Osteoblast (primary cell): ENCODE data around the gene INO80. TPM values are rescaled to one million over a fixed set of nuclear protein-coding genes. Genes with fewer than 3 reads are reported as not detected.

Source experiments
- DNase-seq: peaks from one replicate; pipeline ENCODE4 v3.0.0; 2011; ENCODE audit warnings: low spot score, mixed read lengths; ENCODE audit not compliant: insufficient read length; ENCODE audit errors: missing footprints
- H2AFZ ChIP-seq: 2 replicates; pipeline ENCODE4 v1.6.0; 2011; ENCODE audit warnings: mild to moderate bottlenecking, low read length
- H3K27ac ChIP-seq: 2 replicates; pipeline ENCODE4 v1.5.1; 2011; ENCODE audit warnings: mild to moderate bottlenecking, low read depth, low read length, moderate library complexity
- H3K27me3 ChIP-seq: 2 replicates; pipeline ENCODE4 v1.6.0; 2012; ENCODE audit warnings: mild to moderate bottlenecking, control low read depth, inconsistent platforms, low read length, moderate library complexity; ENCODE audit not compliant: insufficient read depth
- H3K36me3 ChIP-seq: 2 replicates; pipeline ENCODE4 v1.5.1; 2011; ENCODE audit warnings: mild to moderate bottlenecking, low read length, control low read depth, moderate library complexity; ENCODE audit not compliant: insufficient read depth
- H3K4me1 ChIP-seq: 2 replicates; pipeline ENCODE4 v1.5.1; 2011; ENCODE audit warnings: mild to moderate bottlenecking, low read length, control low read depth, moderate library complexity; ENCODE audit not compliant: insufficient read depth
- H3K4me2 ChIP-seq: 2 replicates; pipeline ENCODE4 v1.6.0; 2011; ENCODE audit warnings: mild to moderate bottlenecking, low read length; ENCODE audit not compliant: insufficient read depth
- H3K4me3 ChIP-seq: fragments of 200-600 bp; sonication (generic); 3 replicates; pipeline ENCODE4 v1.5.1; 2012; ENCODE audit warnings: mild to moderate bottlenecking, low read length, inconsistent platforms; ENCODE audit not compliant: insufficient read depth
- H3K79me2 ChIP-seq: 2 replicates; pipeline ENCODE4 v1.6.0; 2012; ENCODE audit warnings: mild to moderate bottlenecking, low read length, control low read depth, inconsistent platforms; ENCODE audit not compliant: insufficient read depth
- H3K9me3 ChIP-seq: 2 replicates; pipeline ENCODE4 v1.5.1; 2011; ENCODE audit warnings: low read depth, low read length, control low read depth
- H4K20me1 ChIP-seq: 2 replicates; pipeline ENCODE4 v1.6.0; 2012; ENCODE audit warnings: mild to moderate bottlenecking, low read length, control low read depth; ENCODE audit not compliant: insufficient read depth
- total RNA-seq: library from RNA; depleted of rRNA; stranded (reverse); fragments of >200 nt; gene quantifications from 2 replicates; pipeline ENCODE4 v1.2.3, GENCODE V29; 2012
- TF ChIP-seq, protein P1 (sequence below): IDR thresholded peaks from 2 replicates; pipeline ENCODE4 v1.5.1; 2011; ENCODE audit warnings: mild to moderate bottlenecking, low read depth, low read length, moderate library complexity; ENCODE audit errors: extremely low read depth

INO80 gene
- total RNA-seq, 1 donor = 23.5 TPM

DNA sequence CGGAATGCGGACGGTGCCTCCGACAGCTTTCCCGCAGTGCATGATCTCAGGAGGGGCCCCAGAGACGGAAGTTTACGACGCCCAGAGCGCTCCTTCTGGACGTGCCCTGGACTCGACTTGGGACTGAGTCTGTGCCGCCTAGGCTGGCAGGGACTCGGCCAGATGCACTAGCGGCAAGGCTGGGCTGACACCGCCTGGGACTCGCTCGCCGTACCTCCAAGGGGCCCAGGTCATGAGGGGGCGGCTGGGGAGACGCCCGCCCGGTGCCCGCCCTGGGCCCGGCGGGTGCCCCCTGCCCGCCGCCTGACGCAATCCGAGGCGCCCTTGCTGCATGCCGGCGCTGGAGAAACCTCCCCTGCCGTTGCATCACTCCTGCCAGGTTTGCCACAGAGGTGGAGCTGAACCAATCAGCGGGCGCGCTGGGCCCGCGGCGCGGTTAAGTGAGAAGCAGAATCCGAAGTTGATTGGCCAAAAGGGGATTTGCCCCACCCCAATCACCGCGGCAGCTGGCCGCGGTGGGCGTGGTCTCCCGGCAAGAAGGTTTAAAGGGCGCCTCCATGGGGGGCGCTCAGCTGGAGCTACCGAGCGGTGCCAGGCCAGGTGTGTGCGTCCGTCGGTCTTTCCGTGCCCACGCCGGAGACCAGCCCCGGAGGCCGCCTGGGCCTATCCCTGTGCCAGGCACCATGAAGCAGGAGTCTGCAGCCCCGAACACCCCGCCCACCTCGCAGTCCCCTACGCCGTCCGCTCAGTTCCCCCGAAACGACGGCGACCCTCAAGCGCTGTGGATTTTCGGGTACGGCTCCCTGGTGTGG, 163.0 kb downstream of the INO80 start, which contains the start of gene CHAC1:
Gene CHAC1, plus strand, starts transcription at position 571 of the 812 bp plus-strand sequence. Its CDS starts 113 bp downstream, at position 684.
- H3K79me2 ChIP-seq = peaks cover 11% of the 10 kb centered on the region

GRCh38 chr15:40952301-40952900, 163.7 kb downstream of the INO80 start:
- no peaks in the 10 kb centered on the region for H3K27me3 ChIP-seq
- H4K20me1 ChIP-seq = no peaks in the 10 kb centered on the region
- no peaks in the 10 kb centered on the region for H3K9me3 ChIP-seq
- peak; percentile 50 for DNase-seq
- H3K36me3 ChIP-seq = peaks cover 6% of the 10 kb centered on the region
- TF ChIP-seq, protein P1, sequence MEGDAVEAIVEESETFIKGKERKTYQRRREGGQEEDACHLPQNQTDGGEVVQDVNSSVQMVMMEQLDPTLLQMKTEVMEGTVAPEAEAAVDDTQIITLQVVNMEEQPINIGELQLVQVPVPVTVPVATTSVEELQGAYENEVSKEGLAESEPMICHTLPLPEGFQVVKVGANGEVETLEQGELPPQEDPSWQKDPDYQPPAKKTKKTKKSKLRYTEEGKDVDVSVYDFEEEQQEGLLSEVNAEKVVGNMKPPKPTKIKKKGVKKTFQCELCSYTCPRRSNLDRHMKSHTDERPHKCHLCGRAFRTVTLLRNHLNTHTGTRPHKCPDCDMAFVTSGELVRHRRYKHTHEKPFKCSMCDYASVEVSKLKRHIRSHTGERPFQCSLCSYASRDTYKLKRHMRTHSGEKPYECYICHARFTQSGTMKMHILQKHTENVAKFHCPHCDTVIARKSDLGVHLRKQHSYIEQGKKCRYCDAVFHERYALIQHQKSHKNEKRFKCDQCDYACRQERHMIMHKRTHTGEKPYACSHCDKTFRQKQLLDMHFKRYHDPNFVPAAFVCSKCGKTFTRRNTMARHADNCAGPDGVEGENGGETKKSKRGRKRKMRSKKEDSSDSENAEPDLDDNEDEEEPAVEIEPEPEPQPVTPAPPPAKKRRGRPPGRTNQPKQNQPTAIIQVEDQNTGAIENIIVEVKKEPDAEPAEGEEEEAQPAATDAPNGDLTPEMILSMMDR = no peak
- peak overlapping the region; percentile 94 for H2AFZ ChIP-seq
- H3K27ac ChIP-seq = peak overlapping the region; percentile 83
- H3K4me1 ChIP-seq = peaks cover 12% of the 10 kb centered on the region
- peak overlapping the region; percentile 87 for H3K4me3 ChIP-seq
- H3K79me2 ChIP-seq = peaks cover 11% of the 10 kb centered on the region
- peak overlapping the region; percentile 80 for H3K4me2 ChIP-seq

More for the DNA sequence above, 163.0 kb downstream of the INO80 start, which contains the start of gene CHAC1:
- Histone ChIP-seq H4K20me1 (no peaks in the 10 kb centered on the region), H3K4me2 (peak within 1 kb of the TSS; percentile 80), H2AFZ (peak within 1 kb of the TSS; percentile 94), H3K27me3 (no peaks in the 10 kb centered on the region), H3K4me3 (peak within 1 kb of the TSS; percentile 87), H3K27ac (peak within 1 kb of the TSS; percentile 83), H3K4me1 (peaks cover 12% of the 10 kb centered on the region), H3K36me3 (peaks cover 6% of the 10 kb centered on the region), H3K9me3 (no peaks in the 10 kb centered on the region)
- TF ChIP-seq, protein P1 = no peak
- DNase-seq = peak; percentile 100

GRCh38 chr15:40951764-40952163, 164.3 kb downstream of the INO80 start:
- H3K9me3 ChIP-seq = no peaks in the 10 kb centered on the region
- peaks cover 6% of the 10 kb centered on the region for H3K36me3 ChIP-seq
- H3K4me2 ChIP-seq = no peak overlapping the region
- H3K4me1 ChIP-seq = peaks cover 12% of the 10 kb centered on the region
- no peaks in the 10 kb centered on the region for H4K20me1 ChIP-seq
- DNase-seq = peak; percentile 63
- H3K27me3 ChIP-seq = no peaks in the 10 kb centered on the region
- TF ChIP-seq, protein P1 = no peak
- no peak overlapping the region for H2AFZ ChIP-seq
- peaks cover 11% of the 10 kb centered on the region for H3K79me2 ChIP-seq
- H3K4me3 ChIP-seq = no peak overlapping the region
- H3K27ac ChIP-seq = no peak overlapping the region

GRCh38 chr15:40949756-40950207, 166.3 kb downstream of the INO80 start:
- Histone ChIP-seq H3K4me3 (no peak overlapping the region), H2AFZ (no peak overlapping the region)
- TF ChIP-seq, protein P1 = no peak

More at GRCh38 chr15:40949756-40950207, 166.3 kb downstream of the INO80 start:
- Histone ChIP-seq H4K20me1 (no peaks in the 10 kb centered on the region), H3K4me1 (peaks cover 12% of the 10 kb centered on the region), H3K4me2 (no peak overlapping the region), H3K27me3 (no peaks in the 10 kb centered on the region), H3K27ac (no peak overlapping the region), H3K79me2 (peaks cover 11% of the 10 kb centered on the region), H3K36me3 (no peaks in the 10 kb centered on the region), H3K9me3 (no peaks in the 10 kb centered on the region)
- peak; percentile 82 for DNase-seq
